ENCODE measurements around the gene RAET1E. TPM values are rescaled to one million over a fixed set of nuclear protein-coding genes. Genes with fewer than 3 reads are reported as not detected.

RAET1E gene
- total RNA-seq, 1 experiment from 2014 or later = not detected

DNA sequence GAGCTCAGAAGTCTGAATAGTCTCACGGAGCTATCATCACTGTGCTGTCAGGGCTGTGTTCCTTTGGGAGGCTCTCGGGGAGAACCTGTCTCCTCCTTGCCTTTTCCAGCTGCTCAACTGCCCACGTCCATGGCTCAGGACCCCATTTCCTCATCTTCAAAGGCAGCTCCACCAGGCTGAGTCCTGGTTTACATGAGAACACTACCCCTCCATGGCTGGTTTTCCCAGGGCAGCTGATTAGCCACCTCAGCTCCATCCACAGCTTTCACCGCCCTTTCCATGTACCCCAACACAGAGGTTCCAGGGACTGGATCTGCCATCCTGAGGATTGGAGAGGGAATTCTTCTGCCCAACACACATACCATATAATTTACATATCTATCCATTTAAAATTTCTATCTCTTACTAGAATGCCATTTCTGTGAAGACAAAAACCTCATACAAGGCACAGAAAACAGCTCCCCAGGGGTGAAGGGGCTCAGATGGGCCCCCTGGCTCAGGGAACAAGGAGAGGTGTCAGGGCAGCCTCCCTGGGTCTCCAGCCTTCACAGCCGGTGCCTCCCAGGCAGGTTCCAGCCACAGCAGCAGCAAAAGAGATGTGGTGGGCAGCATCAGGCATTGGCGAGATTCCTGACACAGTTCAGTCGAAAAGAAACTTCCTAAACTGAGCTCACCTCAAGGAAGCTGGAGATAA is 2.2 kb upstream of the RAET1E start:
- no peak overlapping the region for H2AFZ ChIP-seq (ENCODE audit: low read length)
- H3K4me3 Mint-ChIP-seq = no peak overlapping the region
- H3K27me3 ChIP-seq (ENCODE audit: insufficient read depth, low read length) = no peaks in the 10 kb centered on the region; the same call in 1 of the 2 replicates
- H2BK120ac ChIP-seq (ENCODE audit: low read depth, low read length, poor library complexity, severe bottlenecking) = no peak overlapping the region
- H3K36me3 Mint-ChIP-seq (ENCODE audit: insufficient read depth in 1 of 3, low read depth in 3 of 3) = peaks cover 0 to 2% (median 0%) of the 10 kb centered on the region in 3 experiments; a peak in 1 of 7 replicates
- no peak for DNase-seq
- no peak overlapping the region for H4K91ac ChIP-seq (ENCODE audit: insufficient read length, low read depth, low read length)
- no peaks in the 10 kb centered on the region for H3K79me1 ChIP-seq (ENCODE audit: insufficient read depth, low read depth, low read length, poor library complexity, severe bottlenecking)
- H4K8ac ChIP-seq (replicated peaks; ENCODE audit: insufficient read length, low read depth, low read length) = no peak overlapping the region
- H3K9me3 Mint-ChIP-seq = no peaks in the 10 kb centered on the region
- H3K27me3 Mint-ChIP-seq (ENCODE audit: low read depth) = peaks cover 21% of the 10 kb centered on the region
- no peak overlapping the region for H3K27ac ChIP-seq (ENCODE audit: insufficient read length, low read depth, low read length)
- H3K9ac ChIP-seq (ENCODE audit: extremely low read depth, insufficient read length, low read length) = no peak overlapping the region
- WGBS (ENCODE audit: extremely low coverage, insufficient read length, low lambda C conversion rate) = no CpG with 5 or more reads among the region's 7 CpGs
- H4K5ac ChIP-seq (ENCODE audit: insufficient read length, low read depth, low read length) = no peak overlapping the region
- no peak overlapping the region for H3K14ac ChIP-seq (ENCODE audit: insufficient read depth, low read length)
- TF ChIP-seq, protein P1, sequence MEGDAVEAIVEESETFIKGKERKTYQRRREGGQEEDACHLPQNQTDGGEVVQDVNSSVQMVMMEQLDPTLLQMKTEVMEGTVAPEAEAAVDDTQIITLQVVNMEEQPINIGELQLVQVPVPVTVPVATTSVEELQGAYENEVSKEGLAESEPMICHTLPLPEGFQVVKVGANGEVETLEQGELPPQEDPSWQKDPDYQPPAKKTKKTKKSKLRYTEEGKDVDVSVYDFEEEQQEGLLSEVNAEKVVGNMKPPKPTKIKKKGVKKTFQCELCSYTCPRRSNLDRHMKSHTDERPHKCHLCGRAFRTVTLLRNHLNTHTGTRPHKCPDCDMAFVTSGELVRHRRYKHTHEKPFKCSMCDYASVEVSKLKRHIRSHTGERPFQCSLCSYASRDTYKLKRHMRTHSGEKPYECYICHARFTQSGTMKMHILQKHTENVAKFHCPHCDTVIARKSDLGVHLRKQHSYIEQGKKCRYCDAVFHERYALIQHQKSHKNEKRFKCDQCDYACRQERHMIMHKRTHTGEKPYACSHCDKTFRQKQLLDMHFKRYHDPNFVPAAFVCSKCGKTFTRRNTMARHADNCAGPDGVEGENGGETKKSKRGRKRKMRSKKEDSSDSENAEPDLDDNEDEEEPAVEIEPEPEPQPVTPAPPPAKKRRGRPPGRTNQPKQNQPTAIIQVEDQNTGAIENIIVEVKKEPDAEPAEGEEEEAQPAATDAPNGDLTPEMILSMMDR (conservative IDR thresholded peaks at IDR 0.05) = no peak
- H2BK20ac ChIP-seq (ENCODE audit: low read depth, low read length, poor library complexity, severe bottlenecking) = no peak overlapping the region
- H3K56ac ChIP-seq (ENCODE audit: insufficient read length, low read depth, low read length) = no peak overlapping the region
- no peak overlapping the region for H3K4me2 ChIP-seq (ENCODE audit: insufficient read depth, insufficient read length, low read length)
- no peaks in the 10 kb centered on the region for H3K23me2 ChIP-seq (ENCODE audit: insufficient read length, low read depth, low read length, poor library complexity, severe bottlenecking)
- H2BK12ac ChIP-seq (ENCODE audit: insufficient read length, low read depth, low read length) = no peak overlapping the region
- H3K9me3 ChIP-seq (ENCODE audit: control insufficient read depth, low read depth, low read length) = no peaks in the 10 kb centered on the region
- H3K4ac ChIP-seq (ENCODE audit: low read depth, low read length) = no peak overlapping the region
- no peak overlapping the region for H3T11ph ChIP-seq (ENCODE audit: low read length)
- peaks cover 3 to 7% of the 10 kb centered on the region in 2 experiments; a peak in 3 of 4 replicates for H3K4me1 Mint-ChIP-seq
- H3K27ac Mint-ChIP-seq = no peak overlapping the region
- H3K18ac ChIP-seq (ENCODE audit: insufficient read length, low read depth, low read length) = no peak overlapping the region
- no peak overlapping the region for H2BK15ac ChIP-seq (ENCODE audit: low read depth, low read length)
- H2AK5ac ChIP-seq (ENCODE audit: insufficient read length, low read length) = no peak overlapping the region
- no peaks in the 10 kb centered on the region for H3K79me2 ChIP-seq (ENCODE audit: insufficient read depth, low read length)
- no peaks in the 10 kb centered on the region for H4K20me1 ChIP-seq (ENCODE audit: control insufficient read depth, insufficient read depth, insufficient read length)
- H3K23ac ChIP-seq (ENCODE audit: insufficient read length, low read depth, low read length) = no peak overlapping the region
- H3K4me1 ChIP-seq (ENCODE audit: insufficient read depth, low read length) = no peaks in the 10 kb centered on the region; the same call in 1 of the 2 replicates
- H2BK5ac ChIP-seq (ENCODE audit: insufficient read length, low read length) = no peak overlapping the region
